Gastrocnemius medialis (tissue), 4 donors: ENCODE data around the gene OR4N5. TPM values are rescaled to one million over a fixed set of nuclear protein-coding genes. Genes with fewer than 3 reads are reported as not detected.
"Not testable (repeated sequence)": the region's sequence is repeated elsewhere in the genome, so short reads cannot be mapped to it uniquely, and the experiment has no call there.

ENCODE experiments used
- ATAC-seq, 2 donors: fragments of 150-250 bp; one replicate each; pipeline ENCODE4 v1.9.1; 2016
- DNase-seq, 2 donors: peaks; one replicate each; pipeline ENCODE4 v3.0.0-alpha.2; 2019
- H3K27ac ChIP-seq, 4 donors: fragments of 200-600 bp; sonication (generic); 1 replicate in 1 of 4; 2 replicates in 3 of 4; pipeline ENCODE4 v1.5.1; 2016 to 2018; ENCODE audit warnings: mild to moderate bottlenecking in 2 of 4, moderate library complexity in 1 of 4
- H3K27me3 ChIP-seq, 3 donors: fragments of 200-600 bp; sonication (generic) in 2 of 3; 1 replicate in 1 of 3; 2 replicates in 2 of 3; pipeline versions ENCODE4 v1.5.1 to v1.6.0; 2016 to 2019; ENCODE audit warnings: mild to moderate bottlenecking in 1 of 3, moderate library complexity in 1 of 3
- H3K36me3 ChIP-seq, 2 donors: fragments of 200-600 bp; sonication (generic) in 1 of 2; one replicate each; pipeline ENCODE4 v1.5.1; 2017 to 2018
- H3K4me1 ChIP-seq, 2 donors: fragments of 200-600 bp; sonication (generic) in 1 of 2; one replicate each; pipeline ENCODE4 v1.5.1; 2016 to 2017; ENCODE audit warnings: mild to moderate bottlenecking in 2 of 2
- H3K4me3 ChIP-seq, 4 donors: fragments of 200-600 bp; sonication (generic) in 3 of 4; 1 replicate in 1 of 4; 2 replicates in 3 of 4; pipeline ENCODE4 v1.5.1; 2016 to 2019; ENCODE audit warnings: mild to moderate bottlenecking in 2 of 4
- H3K9me3 ChIP-seq, 3 donors: fragments of 200-600 bp; sonication (generic) in 2 of 3; 1 replicate in 1 of 3; 2 replicates in 2 of 3; pipeline ENCODE4 v1.5.1; 2016 to 2019
- POLR2A ChIP-seq, 2 donors: fragments of 450-650 bp; IDR thresholded peaks; one replicate each; pipeline ENCODE4 v1.6.1; 2017; ENCODE audit warnings: antibody characterized with exemption in 2 of 2, mild to moderate bottlenecking in 2 of 2, moderate library complexity in 2 of 2
- in situ Hi-C, 4 donors: fragments of 200-750 bp; cut with MboI; loops; one replicate each; pipeline versions ENCODE4 v1.15.0 to v1.8.0; 2017; ENCODE audit warnings: low sequenced_read_pairs in 4 of 4
- intact Hi-C: fragments of 100-400 bp; cut with DNase I; formaldehyde crosslinking; loops from one replicate; pipeline ENCODE4 v1.15.1; 2023; ENCODE audit warnings: low total_unique reads
- total RNA-seq, 4 donors: library from RNA; depleted of rRNA; stranded (reverse); fragments of >200 nt; gene quantifications; one replicate each; pipeline versions ENCODE4 v1.1.0 to v1.2.3, GENCODE V29; 2016
- TF ChIP-seq, protein P1 (sequence below), 5 experiments: fragments of 450-650 bp in 3 of 5; fragments of 200-600 bp in 2 of 5; sonication (generic) in 2 of 5; IDR thresholded peaks in 4 of 5; conservative IDR thresholded peaks in 1 of 5; 1 replicate in 4 of 5; 2 replicates in 1 of 5; pipeline ENCODE4 v1.5.1; 2016 to 2019; ENCODE audit warnings: antibody characterized with exemption in 5 of 5, mild to moderate bottlenecking in 3 of 5, moderate library complexity in 3 of 5

OR4N5 gene, protein sequence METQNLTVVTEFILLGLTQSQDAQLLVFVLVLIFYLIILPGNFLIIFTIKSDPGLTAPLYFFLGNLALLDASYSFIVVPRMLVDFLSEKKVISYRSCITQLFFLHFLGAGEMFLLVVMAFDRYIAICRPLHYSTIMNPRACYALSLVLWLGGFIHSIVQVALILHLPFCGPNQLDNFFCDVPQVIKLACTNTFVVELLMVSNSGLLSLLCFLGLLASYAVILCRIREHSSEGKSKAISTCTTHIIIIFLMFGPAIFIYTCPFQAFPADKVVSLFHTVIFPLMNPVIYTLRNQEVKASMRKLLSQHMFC
- not detected for total RNA-seq

DNA sequence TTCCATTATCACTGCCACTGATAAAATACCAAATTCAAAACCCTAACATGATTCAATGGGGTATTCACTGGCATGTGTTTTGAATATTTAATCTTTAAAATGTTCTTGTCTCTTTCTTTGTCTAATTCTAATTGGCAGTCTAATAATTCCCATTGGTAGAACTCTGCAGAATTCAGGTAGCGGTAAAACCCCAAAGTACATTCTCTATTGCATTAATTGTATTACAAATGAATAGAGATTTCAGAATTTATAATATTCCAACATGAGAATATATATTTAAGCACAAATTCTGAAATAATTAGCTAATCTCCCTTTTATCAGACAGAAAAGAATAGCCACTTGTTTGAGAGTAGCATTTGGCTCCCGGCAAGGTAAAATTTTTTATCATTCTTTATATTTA lies at the start of gene OR4N5:
TSS of gene OR4N5 (plus strand) at position 301 of the 400 bp plus-strand sequence. CDS start 4,916 bp downstream, outside the sequence.
- Histone ChIP-seq H3K4me1 (no peaks in the 10 kb centered on the region), H3K36me3 (no peaks in the 10 kb centered on the region), H3K9me3 (no peaks in the 10 kb centered on the region), H3K27ac (no peak within 1 kb of the TSS), H3K4me3 (no peak within 1 kb of the TSS), H3K27me3 (no peaks in the 10 kb centered on the region)
- intact Hi-C loops (no loop called here), in situ Hi-C loops (no loop called here)
- TF ChIP-seq, protein P1, sequence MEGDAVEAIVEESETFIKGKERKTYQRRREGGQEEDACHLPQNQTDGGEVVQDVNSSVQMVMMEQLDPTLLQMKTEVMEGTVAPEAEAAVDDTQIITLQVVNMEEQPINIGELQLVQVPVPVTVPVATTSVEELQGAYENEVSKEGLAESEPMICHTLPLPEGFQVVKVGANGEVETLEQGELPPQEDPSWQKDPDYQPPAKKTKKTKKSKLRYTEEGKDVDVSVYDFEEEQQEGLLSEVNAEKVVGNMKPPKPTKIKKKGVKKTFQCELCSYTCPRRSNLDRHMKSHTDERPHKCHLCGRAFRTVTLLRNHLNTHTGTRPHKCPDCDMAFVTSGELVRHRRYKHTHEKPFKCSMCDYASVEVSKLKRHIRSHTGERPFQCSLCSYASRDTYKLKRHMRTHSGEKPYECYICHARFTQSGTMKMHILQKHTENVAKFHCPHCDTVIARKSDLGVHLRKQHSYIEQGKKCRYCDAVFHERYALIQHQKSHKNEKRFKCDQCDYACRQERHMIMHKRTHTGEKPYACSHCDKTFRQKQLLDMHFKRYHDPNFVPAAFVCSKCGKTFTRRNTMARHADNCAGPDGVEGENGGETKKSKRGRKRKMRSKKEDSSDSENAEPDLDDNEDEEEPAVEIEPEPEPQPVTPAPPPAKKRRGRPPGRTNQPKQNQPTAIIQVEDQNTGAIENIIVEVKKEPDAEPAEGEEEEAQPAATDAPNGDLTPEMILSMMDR (IDR thresholded peaks at IDR 0.05 in 4 of 5, conservative IDR thresholded peaks at IDR 0.05 in 1 of 5): no peak
- TF ChIP-seq POLR2A (IDR thresholded peaks at IDR 0.05): no peak
- ATAC-seq (no peak), DNase-seq (no peak)

DNA sequence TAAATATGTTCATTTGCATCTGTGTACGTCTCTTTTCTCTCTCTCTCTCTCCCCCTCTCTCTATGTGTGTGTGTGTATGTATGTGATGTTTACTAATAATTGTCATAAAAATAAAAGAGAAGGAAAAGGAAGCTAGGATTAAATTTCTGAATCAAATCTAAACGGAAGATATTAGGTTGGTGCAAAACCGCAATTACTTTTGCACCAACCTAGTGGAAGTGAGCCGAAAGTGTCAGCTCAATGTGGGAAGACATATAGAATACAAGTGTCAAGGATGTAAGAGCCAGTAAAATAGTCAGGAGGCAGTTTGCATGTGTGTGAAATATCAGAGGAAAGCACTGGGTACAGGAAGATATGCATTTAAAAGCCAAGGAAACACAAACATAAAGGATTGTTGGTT lies 46.6 kb upstream of the OR4N5 start:
- Histone ChIP-seq H3K4me3 (no peak overlapping the region), H3K27ac (no peak overlapping the region), H3K36me3 (no peaks in the 10 kb centered on the region), H3K9me3 (no peaks in the 10 kb centered on the region), H3K27me3 (no peaks in the 10 kb centered on the region), H3K4me1 (no peaks in the 10 kb centered on the region)
- intact Hi-C loops: no loop called here
- in situ Hi-C loops: no loop called here
- ATAC-seq (no peak), DNase-seq (no peak)
- TF ChIP-seq POLR2A (IDR thresholded peaks at IDR 0.05): no peak
- TF ChIP-seq, protein P1 (IDR thresholded peaks at IDR 0.05 in 4 of 5, conservative IDR thresholded peaks at IDR 0.05 in 1 of 5): no peak

GRCh38 chr14:20093442-20093841 lies 45.2 kb upstream of the OR4N5 start:
- no peak for DNase-seq
- Histone ChIP-seq H3K36me3 (no peaks in the 10 kb centered on the region), H3K27ac (no peak overlapping the region), H3K27me3 (no peaks in the 10 kb centered on the region), H3K9me3 (no peaks in the 10 kb centered on the region), H3K4me3 (no peak overlapping the region), H3K4me1 (no peaks in the 10 kb centered on the region)
- no peak for TF ChIP-seq POLR2A (IDR thresholded peaks at IDR 0.05)
- TF ChIP-seq, protein P1 (IDR thresholded peaks at IDR 0.05 in 4 of 5, conservative IDR thresholded peaks at IDR 0.05 in 1 of 5): no peak
- ATAC-seq: no peak
- intact Hi-C loops (no loop called here), in situ Hi-C loops (no loop called here)

- H3K9me3 ChIP-seq, H3K4me1 ChIP-seq, DNase-seq, H3K27ac ChIP-seq, H3K4me3 ChIP-seq, H3K36me3 ChIP-seq, in situ Hi-C loops, intact Hi-C loops, ATAC-seq, H3K27me3 ChIP-seq: not testable (repeated sequence)
These were observed 39.5 kb upstream of the OR4N5 start for GRCh38 chr14:20098926-20099770.

DNA sequence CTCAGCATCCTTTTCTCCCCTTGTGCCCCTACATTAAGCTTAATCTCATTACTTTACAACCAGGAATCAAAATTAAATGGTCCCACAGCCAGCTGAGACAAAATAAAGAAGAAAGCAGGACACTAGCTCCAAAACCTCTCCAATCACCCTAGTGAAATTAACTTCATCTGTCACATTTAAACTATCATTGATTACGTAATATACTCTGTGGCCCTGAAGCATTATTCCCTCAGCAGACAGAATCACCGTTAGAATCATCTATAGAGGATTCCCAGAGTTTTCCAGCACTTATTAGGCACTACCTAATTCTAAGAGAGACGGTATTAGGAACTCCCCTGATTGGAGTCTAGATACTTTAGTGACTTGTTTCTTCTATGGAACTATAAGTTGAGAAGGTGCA lies 28.2 kb upstream of the OR4N5 start, which contains the start of gene OR4K17:
TSS of gene OR4K17 (plus strand) at position 302 of the 400 bp plus-strand sequence. CDS start 6,761 bp downstream, outside the sequence.
- intact Hi-C loops: no loop called here
- in situ Hi-C loops: no loop called here
- no peak for DNase-seq
- TF ChIP-seq POLR2A (IDR thresholded peaks at IDR 0.05): no peak
- TF ChIP-seq, protein P1 (IDR thresholded peaks at IDR 0.05 in 4 of 5, conservative IDR thresholded peaks at IDR 0.05 in 1 of 5): no peak
- H3K27me3 ChIP-seq: no peaks in the 10 kb centered on the region
- no peaks in the 10 kb centered on the region for H3K9me3 ChIP-seq
- H3K27ac ChIP-seq: no peak within 1 kb of the TSS
- H3K4me1 ChIP-seq: no peaks in the 10 kb centered on the region
- no peaks in the 10 kb centered on the region for H3K36me3 ChIP-seq
- ATAC-seq: no peak
- H3K4me3 ChIP-seq: no peak within 1 kb of the TSS
